IMR-90 (cell line): Measurements from ENCODE around the gene CNOT10. TPM values are rescaled to one million over a fixed set of nuclear protein-coding genes. Genes with fewer than 3 reads are reported as not detected.

ENCODE experiments used
- ATAC-seq: fragments of 200-7000 bp; cut with Tn5 transposase; 2 replicates; pipeline ENCODE4 v1.9.1; 2020; ENCODE audit warnings: low read depth, mild to moderate bottlenecking, moderate library complexity
- BruUV-seq: library from RNA; stranded (reverse); fragments of 400-500 nt; replicated peaks from 2 replicates; lab custom pipeline; 2021; lab: Mats Ljungman, UMichigan
- CTCF ChIA-PET: fragments of 300-600 bp; formaldehyde crosslinking; extraction: SDS; loops from one replicate; lab custom pipeline; 2021; ENCODE audit warnings: antibody characterized with exemption; lab: Yijun Ruan, JAX
- POLR2A ChIA-PET: fragments of 300-600 bp; sonication (Branson Sonifier 250); formaldehyde crosslinking; loops from one replicate; lab custom pipeline; 2022; ENCODE audit warnings: antibody characterized with exemption; ENCODE audit not compliant: unreplicated experiment; lab: Charles Lee
- DNase-seq: peaks from one replicate; pipeline ENCODE4 v3.0.0; 2013
- H2AFZ ChIP-seq: replicated peaks from 2 replicates; pipeline ENCODE3; 2013; ENCODE audit warnings: low read length, mild to moderate bottlenecking; ENCODE audit not compliant: poor library complexity
- H2AK5ac ChIP-seq: 2 replicates; pipeline ENCODE4 v1.6.1; 2013; ENCODE audit warnings: low read depth, low read length, inconsistent platforms
- H2AK9ac ChIP-seq: replicated peaks from 2 replicates; pipeline ENCODE3; 2013; ENCODE audit warnings: mild to moderate bottlenecking, low read depth, low read length, moderate library complexity; ENCODE audit not compliant: poor library complexity
- H2BK120ac ChIP-seq: 2 replicates; pipeline ENCODE4 v1.6.1; 2013; ENCODE audit warnings: low read depth, low read length, inconsistent platforms
- H2BK15ac ChIP-seq: 3 replicates; pipeline ENCODE4 v1.6.1; 2013; ENCODE audit warnings: low read depth, low read length, inconsistent platforms
- H2BK20ac ChIP-seq: 2 replicates; pipeline ENCODE4 v1.6.1; 2013; ENCODE audit warnings: low read depth, mild to moderate bottlenecking, inconsistent platforms, low read length, moderate library complexity
- H2BK5ac ChIP-seq: 2 replicates; pipeline ENCODE4 v1.6.1; 2013; ENCODE audit warnings: mild to moderate bottlenecking, low read depth, low read length, inconsistent platforms; ENCODE audit not compliant: poor library complexity, severe bottlenecking
- H3K14ac ChIP-seq: replicated peaks from 2 replicates; pipeline ENCODE4 v1.6.1; 2013; ENCODE audit warnings: low read depth, low read length, inconsistent platforms
- H3K18ac ChIP-seq: 2 replicates; pipeline ENCODE4 v1.6.1; 2013; ENCODE audit warnings: low read depth, low read length, control low read depth
- H3K23ac ChIP-seq: 2 replicates; pipeline ENCODE4 v1.6.1; 2013; ENCODE audit warnings: low read depth, low read length, inconsistent platforms
- H3K27ac ChIP-seq: 2 replicates; pipeline ENCODE4 v1.5.1; 2013; ENCODE audit warnings: mild to moderate bottlenecking, control low read depth, low read length; ENCODE audit not compliant: insufficient read depth
- H3K27me3 ChIP-seq: 2 replicates; pipeline ENCODE4 v1.6.1; 2013; ENCODE audit warnings: low read length; ENCODE audit not compliant: control insufficient read depth, insufficient read depth
- H3K36me3 ChIP-seq: 2 replicates; pipeline ENCODE4 v1.6.1; 2013; ENCODE audit warnings: low read length, mixed read lengths; ENCODE audit not compliant: control insufficient read depth, insufficient read depth
- H3K4ac ChIP-seq: 2 replicates; pipeline ENCODE4 v1.6.1; 2013; ENCODE audit warnings: low read depth, low read length, inconsistent platforms
- H3K4me1 ChIP-seq: 2 replicates; pipeline ENCODE4 v1.6.1; 2013; ENCODE audit warnings: low read length, mixed read lengths; ENCODE audit not compliant: control insufficient read depth, insufficient read depth
- H3K4me2 ChIP-seq: 2 replicates; pipeline ENCODE4 v1.6.1; 2013; ENCODE audit warnings: low read depth, mild to moderate bottlenecking, control low read depth, low read length, moderate library complexity
- H3K4me3 ChIP-seq: 2 replicates; pipeline ENCODE4 v1.5.1; 2013; ENCODE audit warnings: low read depth, mild to moderate bottlenecking, control low read depth, low read length, moderate library complexity; ENCODE audit not compliant: insufficient read depth
- H3K56ac ChIP-seq: 2 replicates; pipeline ENCODE4 v1.6.1; 2013; ENCODE audit warnings: low read length, inconsistent platforms; ENCODE audit not compliant: insufficient read depth; ENCODE audit errors: extremely low read depth
- H3K79me1 ChIP-seq, 2 experiments: 2 replicates each; pipeline ENCODE4 v1.6.1; 2013; ENCODE audit warnings: low read length in 2 of 2, inconsistent platforms in 1 of 2, low read depth in 1 of 2
- H3K9ac ChIP-seq: 2 replicates; pipeline ENCODE4 v1.6.1; 2013; ENCODE audit warnings: low read depth, low read length, control low read depth
- H3K9me1 ChIP-seq: 2 replicates; pipeline ENCODE4 v1.6.1; 2013; ENCODE audit warnings: low read length, inconsistent platforms; ENCODE audit not compliant: insufficient read depth
- H3K9me3 ChIP-seq: 2 replicates; pipeline ENCODE4 v1.6.1; 2013; ENCODE audit warnings: low read length; ENCODE audit not compliant: control insufficient read depth, insufficient read depth
- H4K20me1 ChIP-seq: 2 replicates; pipeline ENCODE4 v1.6.1; 2013; ENCODE audit warnings: low read length, inconsistent platforms; ENCODE audit not compliant: insufficient read depth
- H4K5ac ChIP-seq: 2 replicates; pipeline ENCODE4 v1.6.1; 2013; ENCODE audit warnings: mild to moderate bottlenecking, low read depth, low read length, control low read depth
- H4K8ac ChIP-seq, 2 experiments: 2 replicates each; pipeline ENCODE4 v1.6.1; 2013; ENCODE audit warnings: low read depth in 2 of 2, low read length in 2 of 2, control low read depth in 1 of 2, inconsistent platforms in 1 of 2
- H4K91ac ChIP-seq: 2 replicates; pipeline ENCODE4 v1.6.1; 2013; ENCODE audit warnings: low read depth, low read length, inconsistent platforms; ENCODE audit not compliant: insufficient read depth
- CEBPB ChIP-seq: IDR thresholded peaks from 2 replicates; pipeline ENCODE4 v1.6.1; 2012; ENCODE audit warnings: low read depth, low read length, improper control_type of control experiment
- RAD21 ChIP-seq: IDR thresholded peaks from 2 replicates; pipeline ENCODE4 v1.6.1; 2012; ENCODE audit warnings: low read length, improper control_type of control experiment
- WGBS, 2 experiments: methylation state at CpG; one replicate each; pipeline versions ENCODE4 v1.1.5 to v1.1.7; 2013; ENCODE audit warnings: missing lambda C conversion rate in 2 of 2; ENCODE audit not compliant: insufficient read length in 1 of 2; ENCODE audit errors: extremely low coverage in 2 of 2; 5-methylcytosine and 5-hydroxymethylcytosine counted together
- dilution Hi-C: fragments of 300-500 bp; cut with HindIII; formaldehyde crosslinking; loops from one replicate; pipeline ENCODE4 v1.14.3; 2018; ENCODE audit warnings: low sequenced_read_pairs; ENCODE audit not compliant: unreplicated experiment
- in situ Hi-C: fragments of 300-500 bp; cut with MboI; formaldehyde crosslinking; loops from 3 replicates; pipeline ENCODE4 v1.14.3; 2019; ENCODE audit warnings: low sequenced_read_pairs, inconsistent platforms, mixed read lengths
- intact Hi-C: fragments of 100-400 bp; cut with micrococcal nuclease; formaldehyde crosslinking; loops from 2 replicates; pipeline ENCODE4 v1.10.0; 2022
- polyA plus RNA-seq, 3 experiments: library from polyadenylated mRNA; depleted of rRNA; stranded (reverse); fragments of >200 nt; gene quantifications; 2 replicates each; pipeline ENCODE4 v1.2.3, GENCODE V29; 2012; ENCODE audit warnings: low replicate concordance in 1 of 3
- total RNA-seq: library from RNA; depleted of rRNA; stranded (reverse); fragments of >200 nt; gene quantifications from 2 replicates; pipeline ENCODE4 v1.2.3, GENCODE V29; 2012

CNOT10 gene
- total and polyA plus RNA-seq, 2 of the 4 experiments (the other 2 are of a cell fraction), result 15.8 to 20.4 TPM

- H3K4me2 ChIP-seq, result peak overlapping the region; percentile 18
- no peaks in the 10 kb centered on the region for H3K9me1 ChIP-seq
- H4K8ac ChIP-seq, result no peak overlapping the region; a peak in 1 of 4 replicates
- no peak overlapping the region for H4K91ac ChIP-seq
- no peak overlapping the region for H2AK9ac ChIP-seq
- no peak overlapping the region for H2BK20ac ChIP-seq
- peaks cover 2% of the 10 kb centered on the region; the same call in 1 of the 2 replicates for H3K4me1 ChIP-seq
- peaks cover 20 to 26% of the 10 kb centered on the region in 2 experiments; a peak in 2 of 4 replicates for H3K79me1 ChIP-seq
- 0 out of 2 replicates have a peak, but pooled peaks cover 3% of the 10 kb centered on the region for H3K36me3 ChIP-seq
- no peaks in the 10 kb centered on the region for H4K20me1 ChIP-seq
- dilution Hi-C loops (no loop called here), intact Hi-C loops (no loop called here), in situ Hi-C loops (no loop called here)
- ATAC-seq (peak; percentile 24), DNase-seq (peak; percentile 28)
- ChIA-PET POLR2A (no interaction called here), CTCF (no interaction called here)
- H4K5ac ChIP-seq, result peak overlapping the region; percentile 68; the same call in 1 of the 2 replicates
- H3K56ac ChIP-seq, result no peak overlapping the region
- TF ChIP-seq CEBPB, result peak; percentile 26; the same call in 1 of the 2 replicates
- no peak for TF ChIP-seq RAD21
- H3K4ac ChIP-seq, result no peak overlapping the region
- H3K4me3 ChIP-seq, result no peak overlapping the region
- WGBS, 2 experiments, result no CpG with 5 or more reads among the region's 1 CpG
- H3K27ac ChIP-seq, result peak overlapping the region; percentile 50; the same call in 1 of the 2 replicates
- H3K18ac ChIP-seq, result no peak overlapping the region
- no TSS peak for BruUV-seq
- no peak overlapping the region for H2AK5ac ChIP-seq
- no peak overlapping the region for H2BK5ac ChIP-seq
- H3K9me3 ChIP-seq, result no peaks in the 10 kb centered on the region
- H2BK120ac ChIP-seq, result no peak overlapping the region
- H2AFZ ChIP-seq, result no peak overlapping the region
- no peak overlapping the region for H3K23ac ChIP-seq
- H3K9ac ChIP-seq, result no peak overlapping the region; the same call in 1 of the 2 replicates
- H3K14ac ChIP-seq, result peak overlapping the region; percentile 55; the same call in 1 of the 2 replicates
- no peaks in the 10 kb centered on the region for H3K27me3 ChIP-seq
- H2BK15ac ChIP-seq, result no peak overlapping the region
Measured at GRCh38 chr3:32703491-32703972, 18.5 kb downstream of the CNOT10 start.
